GM10248 (cell line): ENCODE measurements around the gene LAP3.
"Not testable (repeated sequence)": the region's sequence is repeated elsewhere in the genome, so short reads cannot be mapped to it uniquely, and the experiment has no call there.

Experiments used
- CTCF ChIA-PET: fragments of 300-600 bp; sonication (Branson Sonifier 250); formaldehyde crosslinking; extraction: SDS; loops from one replicate; lab custom pipeline; 2021; ENCODE audit warnings: antibody characterized with exemption; lab: Yijun Ruan, JAX
- POLR2A ChIA-PET: fragments of 350-650 bp; sonication (Branson Sonifier 250); formaldehyde crosslinking; extraction: SDS; loops from one replicate; lab custom pipeline; 2020; ENCODE audit warnings: antibody characterized with exemption; lab: Yijun Ruan, JAX
- DNase-seq: peaks from one replicate; pipeline ENCODE4 v3.0.0; 2012; ENCODE audit errors: extremely low spot score
- CTCF ChIP-seq: IDR thresholded peaks from 2 replicates; pipeline ENCODE4 v1.5.1; 2012; ENCODE audit warnings: mild to moderate bottlenecking, low read depth; ENCODE audit errors: extremely low read depth, missing control alignments, control extremely low read depth

The LAP3 gene

DNA sequence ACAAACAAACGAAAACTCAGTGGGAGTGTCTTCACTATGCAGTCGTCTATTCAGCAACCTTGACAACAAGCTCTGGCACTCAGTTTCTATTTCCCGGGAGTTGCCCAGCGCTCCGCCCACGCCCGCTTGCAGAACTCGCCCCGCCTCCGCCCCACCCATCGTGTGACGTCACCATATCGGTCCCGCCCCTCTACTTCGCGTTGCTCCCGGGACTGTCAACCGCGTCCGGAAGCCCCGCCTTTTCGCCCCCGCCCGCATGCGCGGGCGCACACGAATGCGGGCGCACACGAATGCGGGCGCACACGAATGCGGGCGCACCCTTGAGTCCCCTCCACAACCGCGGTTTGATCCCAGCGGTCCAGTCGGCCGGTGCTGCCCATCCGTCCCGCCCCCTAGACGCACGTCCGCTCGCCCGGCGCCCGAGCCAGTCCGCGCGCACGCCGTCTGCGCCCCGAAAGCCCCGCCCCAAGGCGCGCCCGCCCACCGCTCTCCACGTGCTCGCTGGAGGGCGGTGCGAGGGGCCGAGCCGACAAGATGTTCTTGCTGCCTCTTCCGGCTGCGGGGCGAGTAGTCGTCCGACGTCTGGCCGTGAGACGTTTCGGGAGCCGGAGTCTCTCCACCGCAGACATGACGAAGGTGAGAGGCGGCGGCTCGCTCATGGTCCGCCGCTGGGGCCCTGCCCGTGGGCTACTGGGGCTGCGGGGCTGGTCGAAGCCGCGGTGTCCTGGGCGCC lies at the start of gene LAP3:
Gene LAP3, plus strand, starts transcription at position 267 of the 733 bp plus-strand sequence. Its CDS starts 268 bp downstream, at position 535.
- peak; percentile 95 for DNase-seq
- no peak for TF ChIP-seq CTCF
- CTCF ChIA-PET, result interaction anchor here (1.2 to 2.7 kb wide), 2 partner anchors 28 to 65 kb away, joined by 3 to 17 read pairs; no protein-coding TSS in a partner anchor
- POLR2A ChIA-PET, result interaction anchor here (0.6 kb wide), 1 partner anchor 33 kb away, joined by 5 read pairs; no protein-coding TSS in a partner anchor

- DNase-seq, result no peak
- ChIA-PET CTCF (no interaction called here), POLR2A (no interaction called here)
- no peak for TF ChIP-seq CTCF
Observed at GRCh38 chr4:17528551-17529165, 48.3 kb upstream of the LAP3 start.

GRCh38 chr4:17531538-17532285 lies 45.3 kb upstream of the LAP3 start:
- no peak for DNase-seq
- ChIA-PET POLR2A (no interaction called here), CTCF (interaction anchor here (1.1 to 1.3 kb wide), 3 partner anchors 9 to 59 kb away, joined by 3 to 4 read pairs (median 4); no protein-coding TSS in a partner anchor)
- TF ChIP-seq CTCF, result no peak

GRCh38 chr4:17534705-17535104 lies 42.3 kb upstream of the LAP3 start:
- DNase-seq, result no peak
- ChIA-PET POLR2A (no interaction called here), CTCF (interaction anchor here (1.4 to 2.8 kb wide), 3 partner anchors 14 to 833 kb away, joined by 4 to 14 read pairs (median 4); no protein-coding TSS in a partner anchor)
- no peak for TF ChIP-seq CTCF

- DNase-seq, result no peak
- TF ChIP-seq CTCF, result no peak
- ChIA-PET CTCF (interaction anchor here (1.3 to 2.8 kb wide), 4 partner anchors 11 to 833 kb away, joined by 3 to 14 read pairs (median 4); no protein-coding TSS in a partner anchor), POLR2A (no interaction called here)
Observed at GRCh38 chr4:17535242-17535641, 41.8 kb upstream of the LAP3 start.

DNA sequence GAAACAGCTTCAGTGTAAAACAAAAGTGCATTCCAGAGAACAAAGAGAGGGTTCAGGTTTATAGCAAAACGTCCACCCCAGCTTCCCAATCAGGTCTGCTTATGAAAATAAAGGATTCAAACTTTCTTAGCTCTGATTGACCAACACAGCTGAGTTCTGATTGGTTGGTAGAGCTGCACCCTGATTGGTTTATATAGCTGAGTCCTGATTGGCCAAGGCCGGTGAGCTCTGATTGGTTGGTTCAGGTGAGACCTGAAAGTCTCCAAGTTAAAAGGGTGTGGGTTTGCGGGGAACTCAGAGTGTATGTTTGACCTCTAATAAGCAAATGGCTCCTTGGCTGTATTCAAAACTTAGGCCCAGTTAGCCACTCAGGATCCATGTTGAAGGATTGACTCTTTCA lies 41.1 kb upstream of the LAP3 start:
- TF ChIP-seq CTCF, result no peak
- no peak for DNase-seq
- ChIA-PET CTCF (interaction anchor here (1.3 to 2.8 kb wide), 4 partner anchors 10 to 832 kb away, joined by 3 to 14 read pairs (median 4); no protein-coding TSS in a partner anchor), POLR2A (no interaction called here)

- CTCF ChIA-PET, result interaction anchor here (2.8 kb wide), 1 partner anchor 12 kb away, joined by 14 read pairs; no protein-coding TSS in a partner anchor
- POLR2A ChIA-PET, DNase-seq: not testable (repeated sequence)
Observed at GRCh38 chr4:17537060-17537459, 39.9 kb upstream of the LAP3 start.
